Lung (tissue), 12 donors: ENCODE measurements around the gene WDR33. TPM values are rescaled to one million over a fixed set of nuclear protein-coding genes. Genes with fewer than 3 reads are reported as not detected.

ENCODE experiments used
- ATAC-seq: fragments of 200-7000 bp; cut with Tn5 transposase; one replicate; pipeline ENCODE4 v1.9.1; 2020; ENCODE audit warnings: moderate number of reproducible peaks; ENCODE audit not compliant: insufficient read depth, low FRiP score
- DNase-seq, 3 donors: peaks; one replicate each; pipeline ENCODE4 v3.0.0-alpha.2; 2013 to 2017
- H3K27ac ChIP-seq, 2 donors: one replicate each; pipeline ENCODE4 v1.5.1; 2013; ENCODE audit warnings: mild to moderate bottlenecking in 2 of 2, moderate library complexity in 2 of 2, control low read depth in 1 of 2, inconsistent platforms in 1 of 2, low read depth in 1 of 2, low read length in 1 of 2
- H3K27me3 ChIP-seq, 3 donors: one replicate each; pipeline ENCODE4 v1.5.1; 2013; ENCODE audit warnings: low read length in 2 of 3; ENCODE audit not compliant: control insufficient read depth in 3 of 3, insufficient read depth in 3 of 3
- H3K36me3 ChIP-seq, 4 donors: one replicate each; pipeline ENCODE4 v1.5.1; 2013; ENCODE audit warnings: low read length in 4 of 4, mild to moderate bottlenecking in 1 of 4, moderate library complexity in 1 of 4; ENCODE audit not compliant: control insufficient read depth in 4 of 4, insufficient read depth in 4 of 4
- H3K4me1 ChIP-seq, 5 donors: one replicate each; pipeline ENCODE4 v1.5.1; 2013; ENCODE audit warnings: low read length in 5 of 5, mild to moderate bottlenecking in 2 of 5, moderate library complexity in 1 of 5; ENCODE audit not compliant: control insufficient read depth in 5 of 5, insufficient read depth in 5 of 5
- H3K4me3 ChIP-seq: one replicate; pipeline ENCODE4 v1.5.1; 2013; ENCODE audit warnings: mild to moderate bottlenecking, control low read depth, moderate library complexity
- H3K9ac ChIP-seq, 2 donors: one replicate each; pipeline ENCODE4 v1.5.1; 2013; ENCODE audit warnings: low read length in 2 of 2, control low read depth in 1 of 2; ENCODE audit not compliant: insufficient read depth in 1 of 2
- H3K9me3 ChIP-seq, 4 donors: one replicate each; pipeline ENCODE4 v1.5.1; 2013; ENCODE audit warnings: low read length in 3 of 4, mild to moderate bottlenecking in 1 of 4, moderate library complexity in 1 of 4; ENCODE audit not compliant: control insufficient read depth in 4 of 4, insufficient read depth in 3 of 4
- WGBS, 2 donors: extraction: QIAGEN DNeasy Blood & Tissue Kit; methylation state at CpG; one replicate each; pipeline ENCODE4 v1.1.7; 2013; 5-methylcytosine and 5-hydroxymethylcytosine counted together
- polyA plus RNA-seq, 2 donors: library from polyadenylated mRNA; stranded (reverse); fragments of 200-250 nt; gene quantifications; one replicate each; pipeline ENCODE4 v1.2.1, GENCODE V29; 2013
- total RNA-seq, 2 donors: library from RNA; depleted of rRNA in 1 of 2; stranded (reverse); fragments of >200 nt in 1 of 2; gene quantifications; one replicate each; pipeline ENCODE4 v1.2.1, GENCODE V29; 2014 to 2021
- TF ChIP-seq, protein P1 (sequence below): IDR thresholded peaks from 2 replicates; pipeline ENCODE4 v1.5.1; 2012; ENCODE audit warnings: mild to moderate bottlenecking; ENCODE audit errors: control extremely low read depth, extremely low read depth
- donor health status: control.
- donor health status: control.
- donor health status: Bipolar disorder and iron deficiency.
- donor health status: healthy.
- donor health status: DM: yes; HTN: yes; CAD: no.

WDR33 gene
- total and polyA plus RNA-seq, 4 donors: 11.6 to 93.0 (median 29.2) TPM

DNA sequence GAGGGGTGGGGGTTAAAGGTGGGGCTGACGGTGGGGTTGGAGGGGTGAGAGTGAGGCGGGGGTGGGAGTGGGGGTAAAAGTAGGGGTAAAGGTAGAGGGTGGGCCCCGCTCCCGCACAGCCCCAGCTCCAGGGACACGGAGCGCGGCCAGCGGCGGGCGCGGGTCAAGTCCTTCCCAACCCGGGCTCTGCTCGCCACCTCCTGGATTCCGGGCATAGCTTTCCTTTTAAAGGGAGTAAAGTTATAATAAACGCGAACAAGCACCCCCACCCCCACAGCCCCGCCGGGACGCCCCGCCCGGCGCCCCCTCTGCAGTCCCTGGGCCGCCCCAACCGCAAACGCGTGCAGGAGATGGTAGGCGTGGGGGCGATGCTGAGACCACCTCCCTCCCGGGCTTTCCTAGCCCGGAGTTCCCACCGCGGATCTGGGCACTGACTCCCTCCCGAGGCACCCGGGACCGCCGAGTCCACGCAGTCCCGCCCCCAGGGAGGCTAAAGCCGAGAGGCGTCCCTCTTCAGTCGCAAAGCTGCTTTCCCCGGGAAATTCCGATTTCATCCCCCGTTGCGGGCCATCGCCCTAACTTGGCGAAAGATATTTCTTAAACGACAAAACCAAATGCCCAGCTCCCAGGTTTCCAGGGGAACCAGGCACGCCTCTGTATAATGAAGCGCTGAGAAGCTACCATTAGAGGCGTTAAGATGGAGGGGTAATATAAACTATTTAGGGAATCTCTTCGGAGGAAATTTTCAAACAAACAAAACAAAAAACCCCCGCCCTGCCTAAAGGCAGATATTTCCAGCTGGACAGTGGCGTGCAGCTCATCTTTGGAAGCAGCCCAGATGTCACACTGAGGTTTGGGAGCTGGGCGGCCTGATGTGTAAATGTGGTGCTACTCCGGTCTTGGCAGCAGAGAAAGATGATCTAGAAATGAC is 135.4 kb downstream of the WDR33 start, which contains the start of gene LIMS2:
Gene LIMS2 (minus strand): TSS at position 200 of the 931 bp plus-strand sequence. CDS start 506 bp downstream, outside the sequence.
- Histone ChIP-seq H3K27me3 (peaks cover 0 to 18% (median 15%) of the 10 kb centered on the region in 3 donors), H3K9ac (no peak within 1 kb of the TSS), H3K36me3 (no peaks in the 10 kb centered on the region), H3K9me3 (no peaks in the 10 kb centered on the region), H3K4me1 (peaks cover 0 to 16% (median 0%) of the 10 kb centered on the region in 5 donors), H3K27ac (peak within 1 kb of the TSS; percentile 82 to 99), H3K4me3 (peak within 1 kb of the TSS; percentile 66)
- TF ChIP-seq, protein P1, sequence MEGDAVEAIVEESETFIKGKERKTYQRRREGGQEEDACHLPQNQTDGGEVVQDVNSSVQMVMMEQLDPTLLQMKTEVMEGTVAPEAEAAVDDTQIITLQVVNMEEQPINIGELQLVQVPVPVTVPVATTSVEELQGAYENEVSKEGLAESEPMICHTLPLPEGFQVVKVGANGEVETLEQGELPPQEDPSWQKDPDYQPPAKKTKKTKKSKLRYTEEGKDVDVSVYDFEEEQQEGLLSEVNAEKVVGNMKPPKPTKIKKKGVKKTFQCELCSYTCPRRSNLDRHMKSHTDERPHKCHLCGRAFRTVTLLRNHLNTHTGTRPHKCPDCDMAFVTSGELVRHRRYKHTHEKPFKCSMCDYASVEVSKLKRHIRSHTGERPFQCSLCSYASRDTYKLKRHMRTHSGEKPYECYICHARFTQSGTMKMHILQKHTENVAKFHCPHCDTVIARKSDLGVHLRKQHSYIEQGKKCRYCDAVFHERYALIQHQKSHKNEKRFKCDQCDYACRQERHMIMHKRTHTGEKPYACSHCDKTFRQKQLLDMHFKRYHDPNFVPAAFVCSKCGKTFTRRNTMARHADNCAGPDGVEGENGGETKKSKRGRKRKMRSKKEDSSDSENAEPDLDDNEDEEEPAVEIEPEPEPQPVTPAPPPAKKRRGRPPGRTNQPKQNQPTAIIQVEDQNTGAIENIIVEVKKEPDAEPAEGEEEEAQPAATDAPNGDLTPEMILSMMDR: no peak
- 6 to 9% methylated on average over 50 to 56 of the region's 56 CpGs for WGBS, 2 donors
- peak; percentile 10 for ATAC-seq
- peak; percentile 47 to 62 (median 52) for DNase-seq

DNA sequence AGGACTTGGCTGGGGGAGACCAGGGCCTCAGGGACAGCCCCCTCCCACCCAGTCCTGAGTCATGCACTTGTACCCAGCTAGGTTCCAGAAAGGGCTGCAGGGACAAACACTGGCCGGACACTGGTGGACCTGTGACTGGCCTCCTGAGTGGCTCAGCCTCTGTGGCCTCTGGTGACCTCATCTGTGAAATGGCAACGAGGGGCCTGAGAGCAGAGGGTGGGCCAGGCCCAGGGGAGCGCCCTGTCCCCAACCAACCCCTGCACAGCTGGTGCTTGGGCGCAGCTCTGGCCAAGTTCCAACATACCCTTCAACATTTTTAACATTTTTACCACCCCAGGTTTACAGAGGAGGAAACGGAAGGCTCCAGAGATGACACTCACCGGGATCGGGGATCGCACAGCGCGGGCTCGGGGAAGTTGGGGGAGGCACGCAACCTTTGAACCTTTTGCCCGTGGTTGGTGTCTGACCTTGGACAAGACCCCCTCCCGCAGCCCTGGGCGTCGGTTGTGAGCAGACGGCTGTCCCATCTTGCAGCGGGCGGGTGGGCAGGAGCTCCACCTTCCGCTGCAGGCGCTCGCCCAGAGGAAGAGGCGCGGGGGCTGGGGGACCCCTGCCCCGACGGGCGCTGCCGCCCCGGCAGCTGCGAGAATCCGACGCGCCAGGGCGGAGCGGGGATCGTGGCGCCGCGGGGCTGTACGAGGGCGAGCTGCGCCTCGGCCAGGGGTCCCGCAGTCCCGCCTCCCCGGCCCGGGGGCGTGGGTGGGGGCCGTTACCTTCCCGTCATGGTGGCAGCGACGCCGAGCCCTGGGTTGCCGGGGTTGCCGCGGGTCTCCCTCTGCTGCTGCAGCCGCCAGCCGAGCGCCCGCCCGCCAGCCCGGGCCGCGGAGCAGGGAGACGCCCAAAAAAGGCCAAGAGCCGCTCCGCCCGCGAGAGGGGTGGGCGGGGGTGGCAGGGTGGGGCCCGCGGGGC is 136.4 kb downstream of the WDR33 start:
- peak overlapping the region; percentile 66 for H3K4me3 ChIP-seq
- TF ChIP-seq, protein P1: no peak
- WGBS, 2 donors: 5 to 6% methylated on average over 61 to 72 of the region's 72 CpGs
- H3K4me1 ChIP-seq: peaks cover 0 to 16% (median 0%) of the 10 kb centered on the region in 5 donors
- DNase-seq (peak in 2 of 3 donors; percentile 23 to 24), ATAC-seq (peak; percentile 54)
- H3K27me3 ChIP-seq: peaks cover 0 to 20% (median 15%) of the 10 kb centered on the region in 3 donors
- H3K9ac ChIP-seq: no peak overlapping the region
- no peaks in the 10 kb centered on the region for H3K36me3 ChIP-seq
- peak overlapping the region; percentile 82 to 99 for H3K27ac ChIP-seq
- no peaks in the 10 kb centered on the region for H3K9me3 ChIP-seq

DNA sequence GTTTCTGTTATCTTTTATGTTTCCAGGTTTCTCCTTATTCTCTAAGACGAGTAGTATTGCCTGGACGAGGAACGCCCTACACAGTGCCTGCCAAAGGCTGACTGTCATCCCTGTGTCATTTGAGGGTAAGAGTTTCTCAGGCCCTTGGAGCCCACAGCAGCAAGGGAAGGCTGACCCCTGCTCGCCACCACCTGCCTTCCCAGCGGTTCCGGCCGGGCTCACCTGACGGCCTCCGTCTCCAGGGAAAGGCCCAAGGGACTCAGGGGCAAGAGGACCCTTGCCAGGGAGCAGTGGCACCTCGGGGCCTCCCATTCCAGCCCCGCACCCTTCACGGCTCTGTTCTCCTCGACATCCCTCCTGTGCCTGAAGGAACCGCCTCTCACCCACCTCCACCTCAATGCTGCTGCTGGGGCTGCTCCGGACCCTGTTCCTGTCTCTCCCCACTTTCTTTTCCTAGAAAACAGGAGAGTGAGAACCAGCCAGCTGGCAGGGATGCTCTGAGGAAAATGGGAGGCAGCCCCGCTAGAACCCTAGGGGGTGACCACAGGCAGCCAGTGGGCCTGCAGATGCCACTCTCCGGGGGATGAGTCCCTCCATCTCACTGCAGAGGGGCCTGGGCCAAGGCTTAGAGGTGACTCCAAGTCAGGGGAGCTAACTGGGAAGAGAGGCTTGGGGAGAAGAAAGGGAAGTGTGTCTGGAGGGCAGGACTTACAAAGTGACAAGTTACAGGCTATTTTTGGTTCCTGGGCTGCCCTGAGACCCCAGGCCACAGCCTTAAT is 137.5 kb downstream of the WDR33 start:
- ATAC-seq (no peak), DNase-seq (peak in 1 of 3 donors; percentile 8)
- 73 to 83% methylated on average over 17 of the region's 17 CpGs for WGBS, 2 donors
- Histone ChIP-seq H3K9me3 (no peaks in the 10 kb centered on the region), H3K9ac (no peak overlapping the region), H3K4me1 (peaks cover 0 to 15% (median 0%) of the 10 kb centered on the region in 5 donors), H3K27me3 (peaks cover 0 to 20% (median 15%) of the 10 kb centered on the region in 3 donors), H3K27ac (peak overlapping the region; percentile 82 to 99), H3K4me3 (peak overlapping the region; percentile 66), H3K36me3 (no peaks in the 10 kb centered on the region)
- TF ChIP-seq, protein P1: no peak
